ENCODE measurements around the gene NLRC3. TPM values are rescaled to one million over a fixed set of nuclear protein-coding genes. Genes with fewer than 3 reads are reported as not detected.

NLRC3 gene
- polyA plus RNA-seq, 1 donor, result 1.2 TPM

DNA sequence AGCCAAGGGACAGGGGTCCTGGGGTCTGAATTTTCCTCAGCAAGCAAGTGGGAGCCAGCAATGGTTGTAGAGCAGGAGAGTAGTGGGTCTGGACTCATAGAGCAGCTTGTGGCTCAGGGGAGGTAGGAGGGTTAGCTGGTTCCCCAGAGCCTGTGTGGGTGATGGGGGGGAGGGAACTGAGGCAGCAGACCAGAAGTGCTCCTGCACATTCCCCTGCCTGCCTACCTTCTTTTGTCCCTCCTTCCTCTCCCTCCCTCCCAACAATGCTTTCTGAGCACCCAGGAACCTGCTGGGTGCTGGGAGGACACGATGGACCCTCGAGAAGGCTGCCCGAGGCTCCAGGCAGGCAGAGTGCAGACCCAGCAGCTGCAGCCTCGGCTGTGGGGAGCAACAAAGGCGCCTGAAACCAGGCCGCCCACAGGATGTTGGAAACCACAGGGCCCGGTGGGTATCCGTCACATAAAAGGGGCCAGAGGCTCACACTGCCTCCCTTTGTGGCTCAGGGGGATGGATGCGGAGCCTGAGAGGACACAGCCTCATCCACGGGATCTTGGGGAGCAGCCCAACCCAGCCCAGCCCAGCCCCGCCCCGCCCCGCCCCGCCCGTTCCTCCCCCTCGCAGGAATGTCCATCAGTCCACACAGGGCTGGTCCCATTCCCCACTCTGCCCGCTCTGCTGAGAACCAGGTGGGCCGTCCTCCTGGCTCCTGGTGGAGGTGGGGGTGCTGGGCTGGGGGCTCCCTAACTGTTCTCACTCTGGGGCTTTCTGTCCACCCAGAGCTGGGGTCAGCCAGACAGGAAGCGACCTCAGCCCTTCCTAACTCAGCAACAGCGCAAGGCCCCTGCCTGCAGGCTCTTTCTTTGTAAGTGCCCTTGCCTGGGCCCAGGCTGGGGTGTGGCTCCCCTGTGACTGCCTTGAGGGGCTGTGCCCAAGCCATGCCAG lies 1.7 kb upstream of the NLRC3 start:
- no peak for DNase-seq (ENCODE audit: low read depth)

DNA sequence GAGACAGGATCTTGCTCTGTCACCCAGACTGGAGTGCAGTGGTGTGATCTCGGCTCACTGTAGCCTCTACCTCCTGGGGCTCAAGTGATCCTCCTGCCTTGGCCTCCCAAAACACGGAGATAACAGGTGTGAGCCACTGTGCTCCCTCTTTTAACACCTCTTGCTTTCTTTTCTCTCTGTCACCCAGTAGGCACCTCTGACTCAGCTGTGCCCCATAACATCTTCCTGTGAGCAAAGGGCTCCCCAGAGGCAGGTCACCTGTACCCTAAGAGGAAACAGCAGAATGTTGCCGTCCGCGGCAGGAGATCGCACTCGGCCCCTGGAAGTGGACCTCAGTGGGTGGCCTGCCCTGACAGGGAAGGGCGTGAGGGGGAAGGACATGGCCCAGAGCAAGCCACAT lies 918 bp upstream of the NLRC3 start:
- DNase-seq (ENCODE audit: low read depth), result no peak

DNA sequence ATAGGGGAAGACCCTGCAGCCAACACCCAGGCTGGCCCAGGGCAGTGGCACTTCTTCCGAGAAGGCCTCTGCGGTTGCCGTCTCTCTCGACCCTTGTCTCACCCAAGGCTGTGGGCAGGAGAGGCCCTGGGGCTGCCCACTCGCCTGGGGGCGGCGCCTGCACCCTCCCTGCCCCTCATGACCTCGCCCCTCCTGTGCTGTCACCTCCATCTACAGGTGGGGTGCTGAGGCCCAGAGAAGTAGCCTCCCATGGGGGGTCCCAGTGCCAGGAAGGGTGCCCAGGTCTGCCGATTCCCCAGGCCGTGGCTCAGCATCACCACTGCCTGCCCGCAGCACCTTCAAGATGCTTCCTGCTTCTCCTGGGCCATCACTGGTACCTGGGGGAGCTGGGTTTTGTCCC lies 992 bp downstream of the NLRC3 start:
- no peak for DNase-seq (ENCODE audit: low read depth)

DNA sequence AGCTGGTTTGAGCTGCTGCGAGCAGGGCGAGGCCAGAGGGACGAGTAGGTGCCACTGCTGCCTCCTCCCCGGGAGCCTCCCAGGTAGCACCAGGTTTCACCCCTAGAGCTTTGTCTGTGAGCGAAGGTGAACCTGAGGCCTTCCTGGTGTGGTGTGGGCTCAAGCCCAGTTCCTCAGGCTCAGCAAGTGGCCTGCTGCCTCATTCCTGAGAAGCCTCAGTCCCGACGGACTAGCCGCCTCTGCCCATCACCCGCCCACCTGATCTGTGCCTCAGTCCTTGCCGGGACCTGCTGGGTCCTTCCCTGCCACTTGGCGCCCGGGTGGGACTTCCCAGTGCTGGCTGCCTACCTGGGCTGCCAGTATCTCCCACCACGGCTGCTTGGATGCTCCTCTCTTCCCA lies 1.7 kb downstream of the NLRC3 start:
- no peak for DNase-seq (ENCODE audit: low read depth)

DNA sequence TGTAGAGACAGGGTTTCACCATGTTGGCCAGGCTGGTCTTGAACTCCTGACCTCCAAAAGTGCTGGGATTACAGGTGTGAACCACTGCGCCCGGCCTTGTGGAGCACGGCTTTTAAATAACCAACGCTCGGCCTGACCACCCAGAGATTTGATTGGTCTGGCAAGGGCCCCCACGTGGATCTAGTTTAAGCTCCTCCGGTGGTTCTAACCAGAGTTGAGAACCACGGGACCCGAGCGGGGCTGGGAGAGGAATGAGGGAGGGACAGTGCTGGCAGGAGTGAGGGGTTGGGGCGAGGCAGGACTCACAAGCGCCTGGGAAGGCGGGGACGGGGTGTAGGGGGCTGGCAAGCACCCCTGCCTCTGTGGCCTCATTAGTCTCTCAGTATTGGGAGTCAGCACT lies 3.0 kb downstream of the NLRC3 start:
- DNase-seq (ENCODE audit: low read depth), result no peak

DNA sequence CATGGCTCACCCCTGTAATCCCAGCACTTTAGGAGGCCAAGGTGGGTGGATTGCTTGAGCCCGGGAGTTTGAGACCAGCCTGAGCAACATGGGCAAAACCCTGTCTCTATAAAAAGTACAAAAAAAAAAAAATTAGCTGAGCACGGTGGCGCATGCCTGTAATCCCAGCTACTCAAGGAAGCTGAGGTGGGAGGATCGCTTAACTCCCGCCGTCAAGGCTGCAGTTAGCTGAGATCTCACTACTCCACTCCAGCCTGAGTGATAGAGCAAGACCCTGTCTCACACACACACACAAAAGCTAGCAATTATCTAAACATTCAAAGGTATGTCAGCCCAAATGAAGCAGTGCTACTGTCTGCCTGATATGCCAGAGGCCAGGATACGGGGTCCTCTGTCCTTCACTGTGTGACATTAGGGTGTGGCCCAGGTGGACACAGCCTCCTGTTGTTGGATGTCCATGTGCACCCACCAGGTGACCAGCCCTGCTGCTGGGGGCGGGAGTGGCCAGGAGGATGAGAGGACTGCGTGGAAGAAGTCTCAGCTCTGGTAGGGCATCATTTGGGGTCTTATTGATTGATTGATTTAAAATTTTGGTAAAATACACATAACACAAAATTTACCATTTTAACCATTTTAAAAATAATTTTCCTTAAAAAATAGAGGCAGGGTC lies 3.9 kb downstream of the NLRC3 start:
- DNase-seq (ENCODE audit: low read depth), result no peak

DNA sequence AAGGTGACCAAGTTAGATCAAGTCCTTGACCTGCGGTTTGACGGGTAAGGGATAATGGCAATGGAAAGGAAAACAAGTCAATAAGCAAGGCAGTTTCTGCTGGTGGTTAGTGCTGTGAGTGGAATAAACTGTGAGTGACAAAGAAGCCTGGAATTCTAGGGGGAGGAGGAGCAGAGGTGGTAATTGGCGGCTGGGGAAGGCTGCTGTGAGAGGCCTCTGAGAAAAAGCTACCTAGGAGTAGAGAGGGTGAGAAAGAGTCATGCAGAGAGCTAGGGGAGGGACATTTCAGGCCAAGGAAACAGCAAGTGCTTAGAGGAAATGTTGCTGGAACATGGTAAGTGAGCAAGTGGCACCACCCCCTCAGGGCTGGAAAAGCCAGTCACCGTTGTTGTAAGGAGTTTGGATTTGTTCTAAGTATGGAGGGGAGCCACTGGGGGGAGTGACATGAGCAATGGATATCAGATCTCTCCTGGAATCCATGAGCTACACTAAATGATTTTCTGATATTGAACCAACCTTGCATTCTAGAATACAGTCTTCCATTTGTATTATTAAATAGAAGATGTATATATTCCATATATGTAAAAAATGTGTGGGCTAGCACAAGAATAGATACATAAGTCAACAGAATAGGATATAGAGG lies 6.7 kb downstream of the NLRC3 start:
- DNase-seq (ENCODE audit: low read depth), result no peak

DNA sequence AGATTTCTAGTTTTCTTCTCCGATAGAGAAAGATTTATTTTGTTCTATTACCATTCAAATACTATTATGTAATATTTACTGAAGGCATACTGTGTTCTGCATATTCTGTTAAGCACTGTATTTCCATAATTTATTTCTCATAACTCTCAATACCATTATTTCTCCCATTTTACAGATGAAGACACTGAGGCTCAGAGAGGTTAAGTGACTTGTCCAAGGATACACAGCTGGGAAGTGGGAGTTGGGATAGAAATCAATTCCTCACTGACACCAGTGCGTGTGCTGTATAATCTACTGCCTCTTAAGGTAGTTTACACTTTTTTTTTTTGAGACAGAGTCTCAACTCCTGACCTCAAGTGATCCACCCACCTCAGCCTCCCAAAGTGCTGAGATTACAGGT lies 7.4 kb downstream of the NLRC3 start:
- no peak for DNase-seq (ENCODE audit: low read depth)

DNA sequence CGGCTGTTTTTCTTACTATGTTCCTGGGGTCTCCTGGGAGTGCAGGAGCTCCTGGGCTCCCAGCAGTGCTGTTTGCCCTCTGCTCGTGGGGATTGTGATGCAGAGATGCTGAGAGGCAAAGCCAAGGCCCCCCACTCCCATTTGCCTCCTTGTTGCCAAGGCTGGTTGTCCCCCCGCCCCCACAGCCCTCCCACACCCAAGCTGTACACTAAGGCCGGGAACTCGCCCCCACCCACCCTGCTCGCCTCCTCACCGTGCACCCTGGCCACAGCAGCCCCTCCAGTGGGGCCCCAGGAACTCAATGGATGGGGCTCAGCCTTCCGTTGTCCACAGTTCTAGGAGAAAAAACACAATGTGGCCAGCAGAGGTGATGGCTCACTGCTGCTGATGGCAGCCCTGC lies 10.2 kb downstream of the NLRC3 start:
- no peak for DNase-seq (ENCODE audit: low read depth)

DNA sequence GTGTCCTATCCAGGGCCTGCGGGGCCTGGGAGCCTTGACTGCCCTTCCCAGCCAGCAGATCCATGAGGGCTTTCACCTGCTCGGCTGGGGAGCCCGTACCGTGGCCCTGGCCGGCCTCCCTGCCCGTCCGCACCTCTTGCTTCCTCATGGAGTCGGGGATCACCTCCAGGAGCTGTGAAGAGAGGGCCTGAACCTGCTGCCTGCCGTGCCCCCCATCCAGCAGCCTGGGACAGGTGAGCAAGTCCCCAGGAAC lies 12.4 kb downstream of the NLRC3 start:
- DNase-seq (ENCODE audit: low read depth), result no peak

DNA sequence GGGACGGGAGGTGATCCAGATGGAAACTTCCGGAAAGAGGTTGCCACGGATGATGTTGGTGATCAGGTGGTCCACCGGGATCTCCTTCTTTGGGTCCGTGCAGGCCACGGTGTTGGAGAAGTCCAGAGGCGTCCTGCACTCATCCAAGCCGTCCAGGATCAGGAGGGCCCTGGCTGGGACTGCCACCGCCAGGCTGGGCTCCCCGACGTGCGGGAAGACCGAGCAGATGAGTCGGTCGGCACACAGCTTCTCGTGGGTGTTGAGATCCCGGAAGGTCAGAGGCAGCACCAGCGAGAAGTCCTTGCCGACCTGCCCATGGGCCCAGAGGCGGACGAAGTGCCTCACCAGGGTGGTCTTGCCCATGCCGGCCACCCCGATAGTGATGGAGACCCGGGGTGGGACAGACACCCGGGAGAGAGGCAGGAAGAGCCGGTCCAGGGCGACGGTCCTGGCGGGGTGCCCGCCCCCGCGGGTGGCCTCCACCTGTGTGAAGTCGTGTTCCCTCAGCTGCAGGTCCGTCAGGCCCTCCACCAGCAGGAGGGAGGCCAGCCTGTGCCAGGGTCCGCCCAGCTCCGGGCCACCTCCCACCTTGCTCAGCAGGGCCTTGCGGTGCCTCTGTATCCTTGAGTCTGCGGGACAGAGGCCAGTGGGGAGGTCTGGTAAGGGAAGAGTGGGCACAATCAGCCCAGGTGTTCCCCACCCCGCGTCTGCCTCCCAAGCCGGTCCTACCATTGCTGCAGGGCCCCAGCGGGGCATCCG lies 12.9 kb downstream of the NLRC3 start:
- no peak for DNase-seq (ENCODE audit: low read depth)

DNA sequence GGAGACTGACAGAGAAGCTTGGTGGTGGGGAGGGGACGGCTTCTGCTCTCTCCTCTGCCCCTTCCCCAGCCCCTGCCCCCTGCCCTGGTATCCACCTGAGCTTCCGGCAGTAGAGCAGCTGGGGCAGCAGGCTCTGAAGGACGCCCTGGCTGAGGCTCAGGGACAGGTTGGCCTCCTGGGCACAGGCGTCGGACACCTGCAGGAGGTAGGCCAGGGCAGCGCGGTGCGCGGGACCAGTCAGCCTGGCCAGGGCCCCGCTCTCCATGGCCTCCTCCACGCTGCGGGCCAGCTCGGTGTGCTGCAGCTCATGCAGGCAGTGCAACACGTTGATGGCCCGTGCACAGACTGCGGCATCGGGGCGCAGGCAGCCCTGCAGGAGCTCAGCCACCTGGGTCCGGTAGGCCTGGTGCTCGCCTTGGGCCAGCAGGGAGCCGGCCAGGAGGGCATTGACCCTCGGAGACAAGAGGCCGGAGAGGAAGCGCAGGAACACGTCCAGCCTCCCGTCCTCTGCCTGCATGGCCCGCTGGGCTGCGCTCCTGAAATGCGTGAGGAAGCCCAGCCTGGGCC lies 14.2 kb downstream of the NLRC3 start:
- DNase-seq (ENCODE audit: low read depth), result no peak

DNA sequence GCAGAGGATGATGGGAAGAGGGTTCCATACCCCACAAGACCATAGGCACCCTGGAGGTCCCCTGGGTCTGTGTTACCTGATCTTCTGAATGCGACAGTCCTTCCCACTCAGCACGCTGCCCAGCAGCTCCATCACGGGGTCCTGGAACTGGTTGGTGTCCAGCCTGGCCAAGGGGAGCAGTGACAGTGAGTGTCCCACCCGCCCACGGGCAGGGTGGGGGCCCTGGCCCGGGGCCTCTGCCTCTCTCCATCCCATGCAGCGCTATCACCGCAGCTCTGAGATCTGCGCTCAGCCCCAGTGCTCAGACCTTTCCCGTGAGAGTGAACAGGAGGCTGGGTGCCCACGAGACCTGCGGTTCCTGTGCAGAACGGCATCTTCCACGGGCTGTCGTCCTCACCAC lies 15.6 kb downstream of the NLRC3 start:
- no peak for DNase-seq (ENCODE audit: low read depth)

DNA sequence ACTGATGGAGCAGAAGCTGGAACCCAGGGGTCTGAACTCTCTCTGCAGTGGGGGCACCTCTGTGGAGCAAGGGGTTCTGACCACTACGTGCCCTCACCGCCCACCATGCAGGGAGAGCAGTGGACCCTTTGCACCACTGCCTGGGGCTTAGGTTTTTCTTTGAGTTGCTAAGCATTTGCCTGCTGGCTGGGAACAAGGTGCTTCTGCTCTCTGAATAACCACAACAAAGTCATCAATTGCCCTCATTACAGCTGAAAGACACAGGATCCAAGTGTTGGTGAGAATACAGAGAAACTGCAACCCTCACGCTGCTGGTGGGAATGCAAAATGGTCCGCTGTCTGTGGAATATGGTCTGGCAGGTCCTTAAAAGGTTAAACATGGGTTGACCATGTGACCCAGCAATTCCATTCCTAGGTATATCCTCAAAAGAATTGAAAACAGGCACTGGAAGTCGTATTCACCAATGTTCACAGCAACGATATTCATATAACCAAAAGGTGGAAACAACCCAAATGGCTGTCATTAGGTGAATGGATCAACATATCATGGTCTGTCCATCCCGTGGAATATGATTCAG lies 22.8 kb downstream of the NLRC3 start:
- DNase-seq (ENCODE audit: low read depth), result no peak

DNA sequence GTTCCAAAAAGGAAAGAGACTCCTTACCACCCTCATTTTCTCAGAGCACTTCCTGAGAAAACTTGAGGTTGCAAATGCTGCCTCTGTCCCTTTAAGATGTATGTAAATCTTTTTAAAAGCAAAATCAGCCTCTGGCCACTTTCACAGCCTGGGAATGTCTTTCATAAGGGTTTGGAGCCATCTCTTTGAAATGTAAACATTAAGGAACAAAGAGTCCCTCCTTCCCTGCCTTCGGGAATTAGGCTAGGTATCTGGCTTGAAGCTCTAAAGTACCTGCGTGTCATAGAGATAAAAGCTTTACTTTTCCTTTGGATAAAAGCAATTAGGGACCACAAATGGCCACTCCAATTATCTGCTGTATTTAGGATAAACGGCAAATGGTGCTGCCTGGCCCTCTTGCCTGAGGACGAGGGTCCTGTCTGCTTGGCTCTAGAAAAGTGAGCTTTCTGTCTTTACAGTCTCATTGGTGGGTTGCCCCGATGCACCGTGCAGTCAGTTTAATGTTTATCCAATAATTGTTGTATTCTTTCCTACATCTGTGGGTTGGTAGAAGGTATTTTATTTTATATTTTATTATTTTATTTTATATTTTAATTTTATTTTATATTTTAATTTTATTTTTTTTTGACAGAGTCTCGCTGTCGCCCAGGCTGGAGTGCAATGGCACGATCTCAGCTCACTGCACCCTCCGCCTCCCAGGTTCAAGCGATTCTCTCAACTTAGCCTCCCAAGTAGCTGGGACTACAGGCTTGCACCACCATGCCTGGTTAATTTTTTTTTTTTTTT lies 23.9 kb downstream of the NLRC3 start:
- DNase-seq (ENCODE audit: low read depth), result no peak

DNA sequence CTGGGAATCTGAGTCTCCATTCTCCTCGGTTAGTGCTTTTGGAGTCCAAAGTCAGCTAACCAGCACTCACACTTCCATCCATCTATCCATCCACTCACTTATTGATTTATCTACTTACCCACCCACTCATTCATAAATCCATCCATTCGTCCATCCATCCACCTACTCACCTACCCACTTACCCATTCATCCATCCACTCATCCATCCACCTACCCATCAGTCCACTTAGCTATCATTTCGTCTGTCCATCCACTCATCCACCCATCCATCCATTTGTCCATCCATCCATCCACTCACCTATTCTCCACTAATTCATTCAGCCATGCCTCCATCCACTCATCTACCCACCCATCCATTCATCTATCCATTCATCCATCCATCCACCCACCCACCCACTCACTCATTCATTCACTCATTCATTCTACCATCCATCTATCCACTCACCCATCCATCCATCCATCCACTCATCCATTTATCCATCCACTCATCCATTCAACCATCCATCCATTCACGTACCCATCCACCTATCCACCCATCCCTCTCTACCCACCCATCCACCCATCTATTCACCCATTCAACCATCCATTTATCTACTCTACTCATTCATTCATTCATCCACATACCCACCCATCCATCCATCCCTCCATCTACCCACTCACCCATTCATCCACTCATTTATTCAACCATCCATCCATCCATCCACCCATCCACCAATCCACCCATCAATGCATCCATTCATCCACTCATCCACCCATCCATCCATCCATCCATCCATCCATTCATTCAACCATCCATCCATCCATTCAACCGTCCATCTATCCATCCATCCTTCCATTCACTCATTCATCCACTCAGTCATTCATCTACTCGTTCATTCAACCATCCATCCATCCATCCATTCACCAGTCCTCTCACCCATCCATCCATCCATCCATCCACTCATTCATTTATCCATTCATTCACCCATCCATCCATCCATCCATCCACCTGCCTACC lies 26.1 kb downstream of the NLRC3 start:
- no peak for DNase-seq (ENCODE audit: low read depth)

DNA sequence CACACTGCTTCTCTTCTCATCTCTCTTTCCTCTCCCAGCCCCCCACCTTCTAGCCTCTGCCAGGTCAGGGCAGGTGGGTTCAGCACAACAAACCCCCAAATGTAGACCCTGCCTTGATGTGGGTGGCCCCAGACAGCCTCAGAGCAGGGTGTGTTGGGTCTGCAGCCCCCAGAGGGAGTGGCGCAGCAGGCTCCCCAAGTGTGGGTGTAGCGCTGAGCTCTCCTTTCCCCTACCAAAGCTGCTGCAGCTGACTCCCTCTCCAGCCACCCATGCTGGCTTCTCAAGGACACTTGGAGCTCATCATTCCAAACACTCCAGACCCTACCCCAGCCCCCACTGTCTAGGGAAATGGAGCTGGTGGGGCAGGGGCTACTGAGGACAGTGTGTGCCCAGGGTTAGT lies 27.3 kb downstream of the NLRC3 start:
- no peak for DNase-seq (ENCODE audit: low read depth)

DNA sequence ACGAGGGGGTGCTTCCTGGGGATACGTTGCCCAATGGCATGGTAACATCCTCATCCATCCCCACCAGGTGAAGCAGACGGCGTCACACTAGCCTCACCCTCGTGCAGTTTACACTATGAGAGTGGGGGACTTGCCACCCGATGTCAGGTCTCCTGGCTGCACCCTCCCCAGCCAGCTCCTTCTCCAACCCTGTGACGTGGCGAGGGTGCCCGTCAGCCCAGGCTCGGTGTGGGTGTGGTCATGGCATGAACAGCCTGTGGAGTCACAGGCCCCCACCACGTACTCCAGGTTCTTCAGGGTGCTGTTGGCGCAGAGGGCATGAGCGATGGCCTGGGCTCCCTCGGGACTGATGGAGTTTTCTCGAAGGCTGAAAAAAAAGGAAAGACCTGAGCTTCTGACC lies 28.3 kb downstream of the NLRC3 start:
- no peak for DNase-seq (ENCODE audit: low read depth)

DNA sequence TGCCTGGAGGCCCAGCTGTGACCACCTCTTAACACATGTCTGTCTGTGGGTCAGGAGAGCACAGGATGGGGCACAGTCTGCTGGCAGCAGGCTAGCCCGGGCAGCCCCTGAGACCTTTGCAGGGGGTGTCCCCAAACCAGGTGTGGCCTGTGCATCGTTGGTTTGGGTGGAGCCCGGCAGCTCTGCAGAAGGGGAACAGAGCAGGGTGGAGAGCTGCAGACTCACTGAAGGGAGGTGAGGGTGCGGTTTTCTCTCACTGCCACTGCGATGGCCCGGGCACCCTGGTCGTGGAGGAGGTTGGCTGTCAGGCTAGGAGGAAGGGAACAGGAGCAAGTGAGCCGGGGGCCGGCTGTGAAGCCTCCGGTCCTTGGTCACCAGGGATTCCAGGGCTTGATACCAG lies 28.8 kb downstream of the NLRC3 start:
- DNase-seq (ENCODE audit: low read depth), result no peak
